Brain microvascular endothelial cell (primary cell): ENCODE results near the gene ADH6.

Source experiments
- DNase-seq: peaks from one replicate; pipeline ENCODE4 v3.0.0-alpha.2; 2020
- H3K27ac ChIP-seq: fragments of 250-450 bp; sonication (Bioruptor Pico); 2 replicates; pipeline ENCODE4 v1.5.1; 2020; ENCODE audit warnings: mild to moderate bottlenecking, moderate library complexity
- H3K27me3 ChIP-seq: fragments of 250-450 bp; sonication (Bioruptor Pico); replicated peaks from 2 replicates; pipeline ENCODE4 v1.5.1; 2020; ENCODE audit warnings: mild to moderate bottlenecking
- H3K36me3 ChIP-seq: fragments of 250-450 bp; sonication (Bioruptor Pico); replicated peaks from 2 replicates; pipeline ENCODE4 v1.5.1; 2020; ENCODE audit warnings: mild to moderate bottlenecking
- H3K4me3 ChIP-seq: 2 replicates; pipeline ENCODE4 v1.5.1; 2011; ENCODE audit warnings: low read depth, mild to moderate bottlenecking, control low read depth, low read length, moderate library complexity
- CTCF ChIP-seq: IDR thresholded peaks from 2 replicates; pipeline ENCODE4 v1.5.1; 2011; ENCODE audit warnings: low read depth, mild to moderate bottlenecking, moderate library complexity, low read length, control low read depth, inconsistent platforms; ENCODE audit errors: missing control alignments
- in situ Hi-C: cut with HindIII; loops from 2 replicates; pipeline ENCODE4 v1.10.0; 2017; ENCODE audit warnings: low sequenced_read_pairs, low pct_ligation_motif_present

Gene ADH6

GRCh38 chr4:99180382-99181070, 38.5 kb downstream of the ADH6 start:
- peak; percentile 63 for DNase-seq
- no peak overlapping the region for H3K27ac ChIP-seq
- no peak for TF ChIP-seq CTCF
- no peaks in the 10 kb centered on the region for H3K36me3 ChIP-seq
- H3K27me3 ChIP-seq: no peaks in the 10 kb centered on the region
- in situ Hi-C loops: no loop called here
- H3K4me3 ChIP-seq: no peak overlapping the region

- TF ChIP-seq CTCF: no peak
- DNase-seq: no peak
- Histone ChIP-seq H3K36me3 (no peaks in the 10 kb centered on the region), H3K27ac (no peak overlapping the region), H3K4me3 (no peak overlapping the region), H3K27me3 (no peaks in the 10 kb centered on the region)
- in situ Hi-C loops: no loop called here
Measured at GRCh38 chr4:99179626-99180025, 39.4 kb downstream of the ADH6 start.

- TF ChIP-seq CTCF: no peak
- H3K27ac ChIP-seq: no peak overlapping the region
- H3K4me3 ChIP-seq: no peak overlapping the region
- no peaks in the 10 kb centered on the region for H3K36me3 ChIP-seq
- H3K27me3 ChIP-seq: no peaks in the 10 kb centered on the region
- in situ Hi-C loops: no loop called here
- no peak for DNase-seq
Measured at GRCh38 chr4:99179178-99179577, 39.9 kb downstream of the ADH6 start.

GRCh38 chr4:99166544-99166943, 52.5 kb downstream of the ADH6 start:
- no peak for TF ChIP-seq CTCF
- H3K36me3 ChIP-seq: no peaks in the 10 kb centered on the region
- H3K27ac ChIP-seq: no peak overlapping the region
- in situ Hi-C loops: no loop called here
- no peaks in the 10 kb centered on the region for H3K27me3 ChIP-seq
- no peak for DNase-seq
- no peak overlapping the region for H3K4me3 ChIP-seq

- Histone ChIP-seq H3K36me3 (no peaks in the 10 kb centered on the region), H3K4me3 (no peak overlapping the region), H3K27me3 (no peaks in the 10 kb centered on the region), H3K27ac (no peak overlapping the region)
- in situ Hi-C loops: no loop called here
- peak; percentile 4 for DNase-seq
- TF ChIP-seq CTCF: no peak
Measured at GRCh38 chr4:99165978-99166377, 53.1 kb downstream of the ADH6 start.
